BLaER1 (cell line): ENCODE measurements around the gene MAP1LC3B.

Experiments used
- H3K27ac ChIP-seq: shearing (Covaris generic); formaldehyde crosslinking; 2 replicates; pipeline ENCODE4 v1.8.1; 2022
- H3K27me3 ChIP-seq: shearing (Covaris generic); formaldehyde crosslinking; 2 replicates; pipeline ENCODE4 v1.8.1; 2022
- H3K36me3 ChIP-seq: shearing (Covaris generic); formaldehyde crosslinking; 2 replicates; pipeline ENCODE4 v1.8.1; 2022
- H3K4me1 ChIP-seq: shearing (Covaris generic); formaldehyde crosslinking; 2 replicates; pipeline ENCODE4 v1.8.1; 2022
- H3K4me2 ChIP-seq: shearing (Covaris generic); formaldehyde crosslinking; 2 replicates; pipeline ENCODE4 v1.8.1; 2022
- H3K4me3 ChIP-seq: shearing (Covaris generic); formaldehyde crosslinking; 2 replicates; pipeline ENCODE4 v1.8.1; 2022
- H3K9ac ChIP-seq: shearing (Covaris generic); formaldehyde crosslinking; 2 replicates; pipeline ENCODE4 v1.8.1; 2022
- H3K9me3 ChIP-seq: shearing (Covaris generic); formaldehyde crosslinking; 2 replicates; pipeline ENCODE4 v1.8.1; 2022
- H4K20me1 ChIP-seq: shearing (Covaris generic); formaldehyde crosslinking; 2 replicates; pipeline ENCODE4 v1.8.1; 2022
- Cebpa-rat ChIP-seq: shearing (Covaris generic); IDR thresholded peaks from 2 replicates; pipeline ENCODE4 v1.8.1; 2022

MAP1LC3B gene

GRCh38 chr16:87425941-87426340 is 33.8 kb downstream of the MAP1LC3B start:
- Histone ChIP-seq H3K9ac (no peak overlapping the region), H3K4me3 (no peak overlapping the region), H3K4me1 (peaks cover 20% of the 10 kb centered on the region), H3K36me3 (peaks cover 70% of the 10 kb centered on the region), H3K4me2 (no peak overlapping the region), H3K27me3 (no peaks in the 10 kb centered on the region), H3K9me3 (no peaks in the 10 kb centered on the region), H4K20me1 (peaks cover 59% of the 10 kb centered on the region), H3K27ac (no peak overlapping the region)
- no peak for TF ChIP-seq Cebpa-rat

- no peak overlapping the region for H3K4me2 ChIP-seq
- H3K36me3 ChIP-seq: peaks cover 67% of the 10 kb centered on the region
- peaks cover 52% of the 10 kb centered on the region for H4K20me1 ChIP-seq
- TF ChIP-seq Cebpa-rat: no peak
- no peak overlapping the region for H3K27ac ChIP-seq
- H3K4me1 ChIP-seq: peaks cover 20% of the 10 kb centered on the region
- H3K9ac ChIP-seq: no peak overlapping the region
- H3K27me3 ChIP-seq: no peaks in the 10 kb centered on the region
- no peak overlapping the region for H3K4me3 ChIP-seq
- H3K9me3 ChIP-seq: no peaks in the 10 kb centered on the region
Observed at GRCh38 chr16:87426423-87427215, 34.5 kb downstream of the MAP1LC3B start.

- peaks cover 58% of the 10 kb centered on the region for H4K20me1 ChIP-seq
- H3K36me3 ChIP-seq: peaks cover 44% of the 10 kb centered on the region
Observed at GRCh38 chr16:87431926-87432325, 39.8 kb downstream of the MAP1LC3B start.

GRCh38 chr16:87432330-87432915 is 40.3 kb downstream of the MAP1LC3B start:
- no peak overlapping the region for H3K27ac ChIP-seq
- H3K4me1 ChIP-seq: peaks cover 54% of the 10 kb centered on the region
- H3K36me3 ChIP-seq: peaks cover 41% of the 10 kb centered on the region
- 0 out of 2 replicates have a peak overlapping the region, but pooled peaks have one; percentile 6 for H3K9ac ChIP-seq
- TF ChIP-seq Cebpa-rat: no peak
- no peaks in the 10 kb centered on the region for H3K27me3 ChIP-seq
- no peak overlapping the region for H3K4me2 ChIP-seq
- no peaks in the 10 kb centered on the region for H3K9me3 ChIP-seq
- peaks cover 57% of the 10 kb centered on the region for H4K20me1 ChIP-seq
- H3K4me3 ChIP-seq: no peak overlapping the region

More at GRCh38 chr16:87431926-87432325, 39.8 kb downstream of the MAP1LC3B start:
- Histone ChIP-seq H3K4me2 (no peak overlapping the region), H3K9me3 (no peaks in the 10 kb centered on the region), H3K4me1 (peaks cover 52% of the 10 kb centered on the region), H3K9ac (0 out of 2 replicates have a peak overlapping the region, but pooled peaks have one; percentile 6), H3K27ac (no peak overlapping the region), H3K4me3 (no peak overlapping the region), H3K27me3 (no peaks in the 10 kb centered on the region)
- no peak for TF ChIP-seq Cebpa-rat

- Histone ChIP-seq H3K27ac (no peak overlapping the region), H3K36me3 (peaks cover 31% of the 10 kb centered on the region), H3K9me3 (no peaks in the 10 kb centered on the region), H3K4me1 (peaks cover 59% of the 10 kb centered on the region), H3K9ac (no peak overlapping the region), H3K27me3 (no peaks in the 10 kb centered on the region), H3K4me3 (no peak overlapping the region), H3K4me2 (peak overlapping the region; percentile 95), H4K20me1 (peaks cover 62% of the 10 kb centered on the region)
- TF ChIP-seq Cebpa-rat: no peak
Observed at GRCh38 chr16:87434146-87434667, 42.1 kb downstream of the MAP1LC3B start.

- H3K9ac ChIP-seq: peak overlapping the region; percentile 65
- TF ChIP-seq Cebpa-rat: no peak
- H3K27ac ChIP-seq: peak overlapping the region; percentile 76
Observed at GRCh38 chr16:87435372-87436224, 43.5 kb downstream of the MAP1LC3B start.

GRCh38 chr16:87436225-87437172 is 44.4 kb downstream of the MAP1LC3B start:
- Histone ChIP-seq H3K9ac (peak overlapping the region; percentile 65), H3K27ac (peak overlapping the region; percentile 76), H3K9me3 (no peaks in the 10 kb centered on the region), H4K20me1 (peaks cover 64% of the 10 kb centered on the region; the same call in 1 of the 2 replicates), H3K4me2 (peak overlapping the region; percentile 95), H3K27me3 (no peaks in the 10 kb centered on the region), H3K36me3 (peaks cover 16% of the 10 kb centered on the region), H3K4me1 (peaks cover 54% of the 10 kb centered on the region), H3K4me3 (peak overlapping the region; percentile 47)
- no peak for TF ChIP-seq Cebpa-rat

More at GRCh38 chr16:87435372-87436224, 43.5 kb downstream of the MAP1LC3B start:
- no peaks in the 10 kb centered on the region for H3K9me3 ChIP-seq
- peaks cover 54% of the 10 kb centered on the region for H3K4me1 ChIP-seq
- no peaks in the 10 kb centered on the region for H3K27me3 ChIP-seq
- peaks cover 18% of the 10 kb centered on the region for H3K36me3 ChIP-seq
- peak overlapping the region; percentile 95 for H3K4me2 ChIP-seq
- peaks cover 64% of the 10 kb centered on the region; the same call in 1 of the 2 replicates for H4K20me1 ChIP-seq
- H3K4me3 ChIP-seq: peak overlapping the region; percentile 47

GRCh38 chr16:87437327-87437726 is 45.2 kb downstream of the MAP1LC3B start:
- no peak for TF ChIP-seq Cebpa-rat
- Histone ChIP-seq H4K20me1 (peaks cover 64% of the 10 kb centered on the region; the same call in 1 of the 2 replicates), H3K9me3 (no peaks in the 10 kb centered on the region), H3K4me3 (0 out of 2 replicates have a peak overlapping the region, but pooled peaks have one; percentile 47), H3K36me3 (peaks cover 16% of the 10 kb centered on the region), H3K4me2 (peak overlapping the region; percentile 95), H3K27me3 (no peaks in the 10 kb centered on the region), H3K27ac (no peak overlapping the region), H3K4me1 (peaks cover 54% of the 10 kb centered on the region), H3K9ac (peak overlapping the region; percentile 65; the same call in 1 of the 2 replicates)
